NB4 (cell line): Measurements from ENCODE around the gene OSBP2.

Experiments used
- DNase-seq: peaks from one replicate; pipeline ENCODE4 v3.0.0; 2010; ENCODE audit warnings: low read depth
- H3K4me3 ChIP-seq: one replicate; pipeline ENCODE4 v1.5.1; 2011; ENCODE audit warnings: mild to moderate bottlenecking, low read depth, low read length, moderate library complexity
- MAX ChIP-seq: IDR thresholded peaks from 2 replicates; pipeline ENCODE4 v1.6.1; 2011; ENCODE audit warnings: low read depth, low read length
- MYC ChIP-seq: IDR thresholded peaks from 2 replicates; pipeline ENCODE4 v1.6.1; 2011; ENCODE audit warnings: low read depth, low read length
- POLR2A ChIP-seq: IDR thresholded peaks from 2 replicates; pipeline ENCODE4 v1.6.1; 2011; ENCODE audit warnings: mild to moderate bottlenecking; ENCODE audit not compliant: insufficient read length; ENCODE audit errors: extremely low read depth
- TF ChIP-seq, protein P1 (sequence below): IDR thresholded peaks from one replicate; pipeline ENCODE4 v1.5.1; 2012; ENCODE audit warnings: low read depth, low read length

Gene OSBP2

DNA sequence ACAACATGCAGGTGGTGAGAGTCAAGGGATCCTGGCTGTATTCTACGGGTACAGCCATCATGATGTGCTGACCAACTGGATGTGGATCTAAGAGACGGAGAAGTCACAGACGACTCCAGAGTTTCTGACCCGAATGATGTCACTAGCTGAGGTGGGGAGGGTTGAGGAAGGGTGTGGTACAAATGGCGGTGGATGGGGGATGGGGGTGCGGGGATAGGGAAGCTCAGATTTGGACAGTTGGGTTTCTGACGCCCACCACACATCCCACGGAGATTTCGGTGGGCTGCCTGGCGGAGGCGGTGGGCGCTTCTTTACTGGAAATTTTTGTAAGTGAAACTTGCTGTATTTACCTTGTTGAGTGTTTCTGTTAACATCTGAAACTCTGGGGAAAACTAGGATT is 126.7 kb downstream of the OSBP2 start:
- TF ChIP-seq MAX (no peak), POLR2A (no peak), MYC (no peak)
- TF ChIP-seq, protein P1, sequence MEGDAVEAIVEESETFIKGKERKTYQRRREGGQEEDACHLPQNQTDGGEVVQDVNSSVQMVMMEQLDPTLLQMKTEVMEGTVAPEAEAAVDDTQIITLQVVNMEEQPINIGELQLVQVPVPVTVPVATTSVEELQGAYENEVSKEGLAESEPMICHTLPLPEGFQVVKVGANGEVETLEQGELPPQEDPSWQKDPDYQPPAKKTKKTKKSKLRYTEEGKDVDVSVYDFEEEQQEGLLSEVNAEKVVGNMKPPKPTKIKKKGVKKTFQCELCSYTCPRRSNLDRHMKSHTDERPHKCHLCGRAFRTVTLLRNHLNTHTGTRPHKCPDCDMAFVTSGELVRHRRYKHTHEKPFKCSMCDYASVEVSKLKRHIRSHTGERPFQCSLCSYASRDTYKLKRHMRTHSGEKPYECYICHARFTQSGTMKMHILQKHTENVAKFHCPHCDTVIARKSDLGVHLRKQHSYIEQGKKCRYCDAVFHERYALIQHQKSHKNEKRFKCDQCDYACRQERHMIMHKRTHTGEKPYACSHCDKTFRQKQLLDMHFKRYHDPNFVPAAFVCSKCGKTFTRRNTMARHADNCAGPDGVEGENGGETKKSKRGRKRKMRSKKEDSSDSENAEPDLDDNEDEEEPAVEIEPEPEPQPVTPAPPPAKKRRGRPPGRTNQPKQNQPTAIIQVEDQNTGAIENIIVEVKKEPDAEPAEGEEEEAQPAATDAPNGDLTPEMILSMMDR, result no peak
- H3K4me3 ChIP-seq, result no peak overlapping the region
- DNase-seq, result no peak

GRCh38 chr22:30821863-30822215 is 127.2 kb downstream of the OSBP2 start:
- H3K4me3 ChIP-seq, result no peak overlapping the region
- DNase-seq, result no peak
- TF ChIP-seq, protein P1, result no peak
- TF ChIP-seq POLR2A, result no peak
- TF ChIP-seq MAX, result no peak

GRCh38 chr22:30822216-30823014 is 127.7 kb downstream of the OSBP2 start:
- TF ChIP-seq MAX, result no peak
- no peak for TF ChIP-seq POLR2A
- TF ChIP-seq MYC, result no peak
- TF ChIP-seq, protein P1, result no peak
- H3K4me3 ChIP-seq, result no peak overlapping the region
- no peak for DNase-seq

DNA sequence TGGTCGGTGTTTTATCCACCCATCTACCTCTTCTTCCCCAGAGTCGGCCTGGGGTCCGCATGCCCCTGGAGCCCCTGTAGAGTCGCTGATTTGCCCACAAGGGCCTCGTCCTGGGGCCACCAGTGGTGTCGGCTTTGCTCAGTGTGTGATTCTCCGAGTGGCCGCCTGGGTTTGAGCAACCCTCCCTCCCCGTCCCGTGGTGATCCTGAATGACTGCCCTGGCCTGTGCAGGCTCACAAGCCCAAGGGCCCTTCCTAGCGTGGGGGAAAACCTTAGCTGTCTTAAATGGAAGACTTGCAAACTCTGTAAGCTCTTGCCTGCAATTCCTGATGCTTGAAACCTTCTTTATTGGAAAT is 128.3 kb downstream of the OSBP2 start:
- DNase-seq, result no peak
- H3K4me3 ChIP-seq, result no peak overlapping the region
- TF ChIP-seq, protein P1, result no peak
- TF ChIP-seq MAX (no peak), POLR2A (no peak), MYC (no peak)

DNA sequence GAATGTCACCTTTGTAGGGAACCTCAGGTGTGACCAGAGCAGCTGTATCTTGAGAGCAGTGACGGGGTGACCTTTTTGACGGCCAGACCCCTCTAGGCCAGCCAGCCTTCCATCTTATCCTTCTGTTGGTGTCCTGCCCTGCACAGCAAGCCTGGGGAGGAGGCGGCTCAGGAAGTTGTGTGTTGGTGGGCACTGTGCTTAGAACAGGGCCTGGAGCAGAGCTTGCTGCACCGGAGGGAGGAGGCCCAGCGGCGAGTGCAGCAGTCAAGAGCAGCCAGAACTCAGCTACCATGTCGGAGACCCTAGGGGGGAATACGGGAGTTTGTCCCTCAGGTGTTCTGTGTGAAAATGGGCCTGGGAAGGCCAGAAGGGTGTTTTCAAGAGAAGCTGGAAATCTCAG is 129.4 kb downstream of the OSBP2 start:
- no peak overlapping the region for H3K4me3 ChIP-seq
- no peak for TF ChIP-seq MAX
- TF ChIP-seq MYC, result no peak
- TF ChIP-seq POLR2A, result no peak
- TF ChIP-seq, protein P1, result no peak
- DNase-seq, result no peak

GRCh38 chr22:30824711-30825110 is 130.0 kb downstream of the OSBP2 start:
- H3K4me3 ChIP-seq, result no peak overlapping the region
- no peak for DNase-seq
- TF ChIP-seq, protein P1, result no peak
- TF ChIP-seq MYC, result no peak
- no peak for TF ChIP-seq MAX
- no peak for TF ChIP-seq POLR2A
